Sigmoid colon (tissue), 7 donors: ENCODE measurements around the gene N4BP2L1. TPM values are rescaled to one million over a fixed set of nuclear protein-coding genes. Genes with fewer than 3 reads are reported as not detected.

Source experiments
- DNase-seq: peaks from one replicate; pipeline ENCODE4 v3.0.0-alpha.2; 2019
- H3K27ac ChIP-seq, 4 donors: fragments of 200-600 bp; sonication (generic); one replicate each; pipeline ENCODE4 v1.5.1; 2016 to 2019; ENCODE audit warnings: mild to moderate bottlenecking in 1 of 4
- H3K27me3 ChIP-seq, 3 donors: fragments of 200-600 bp; sonication (generic); one replicate each; pipeline ENCODE4 v1.5.1; 2019; ENCODE audit warnings: mild to moderate bottlenecking in 1 of 3
- H3K36me3 ChIP-seq, 4 donors: fragments of 200-600 bp; sonication (generic); one replicate each; pipeline ENCODE4 v1.5.1; 2016 to 2019
- H3K4me1 ChIP-seq, 4 donors: fragments of 200-600 bp; sonication (generic); one replicate each; pipeline ENCODE4 v1.5.1; 2017 to 2019
- H3K4me3 ChIP-seq, 4 donors: fragments of 200-600 bp; sonication (generic); one replicate each; pipeline ENCODE4 v1.5.1; 2017 to 2019; ENCODE audit warnings: mild to moderate bottlenecking in 2 of 4, moderate library complexity in 1 of 4
- H3K9me3 ChIP-seq, 4 donors: fragments of 200-600 bp in 3 of 4; sonication (generic) in 3 of 4; one replicate each; pipeline versions ENCODE4 v1.5.1 to v1.6.1; 2013 to 2019
- EP300 ChIP-seq, 4 donors: sonication (generic); formaldehyde crosslinking; IDR thresholded peaks; one replicate each; pipeline ENCODE4 v1.6.1; 2017; ENCODE audit warnings: antibody characterized with exemption in 4 of 4
- POLR2A ChIP-seq, 2 donors: fragments of 450-650 bp; IDR thresholded peaks; one replicate each; pipeline ENCODE4 v1.6.1; 2016; ENCODE audit warnings: antibody characterized with exemption in 2 of 2, mild to moderate bottlenecking in 2 of 2, moderate library complexity in 2 of 2
- POLR2AphosphoS5 ChIP-seq, 4 donors: sonication (generic); formaldehyde crosslinking; IDR thresholded peaks; one replicate each; pipeline ENCODE4 v1.6.1; 2017; ENCODE audit warnings: antibody characterized with exemption in 4 of 4
- WGBS, 2 donors: extraction: QIAGEN DNeasy Blood & Tissue Kit; methylation state at CpG; one replicate each; pipeline ENCODE4 v1.1.7; 2013; 5-methylcytosine and 5-hydroxymethylcytosine counted together
- intact Hi-C: fragments of 100-400 bp; cut with DNase I; formaldehyde crosslinking; loops from one replicate; pipeline ENCODE4 v1.15.1; 2023
- polyA plus RNA-seq, 3 donors: library from polyadenylated mRNA; stranded (reverse); fragments of 200-250 nt; gene quantifications; one replicate each; pipeline ENCODE4 v1.2.3, GENCODE V29; 2013
- total RNA-seq, 4 donors: library from RNA; depleted of rRNA; stranded (reverse); fragments of >200 nt; gene quantifications; one replicate each; pipeline ENCODE4 v1.1.0, GENCODE V29; 2016
- TF ChIP-seq, protein P1 (sequence below), 4 experiments: fragments of 450-650 bp in 3 of 4; fragments of 200-600 bp in 1 of 4; IDR thresholded peaks; one replicate each; pipeline ENCODE4 v1.5.1; 2016 to 2019; ENCODE audit warnings: antibody characterized with exemption in 4 of 4, mild to moderate bottlenecking in 3 of 4, moderate library complexity in 2 of 4
- donor health status: healthy with polysubstance abuse.
- donor health status: Bipolar disorder and iron deficiency.
- donor health status: healthy.

The N4BP2L1 gene
- total and polyA plus RNA-seq, 7 donors = 7.8 to 34.9 (median 17.7) TPM

DNA sequence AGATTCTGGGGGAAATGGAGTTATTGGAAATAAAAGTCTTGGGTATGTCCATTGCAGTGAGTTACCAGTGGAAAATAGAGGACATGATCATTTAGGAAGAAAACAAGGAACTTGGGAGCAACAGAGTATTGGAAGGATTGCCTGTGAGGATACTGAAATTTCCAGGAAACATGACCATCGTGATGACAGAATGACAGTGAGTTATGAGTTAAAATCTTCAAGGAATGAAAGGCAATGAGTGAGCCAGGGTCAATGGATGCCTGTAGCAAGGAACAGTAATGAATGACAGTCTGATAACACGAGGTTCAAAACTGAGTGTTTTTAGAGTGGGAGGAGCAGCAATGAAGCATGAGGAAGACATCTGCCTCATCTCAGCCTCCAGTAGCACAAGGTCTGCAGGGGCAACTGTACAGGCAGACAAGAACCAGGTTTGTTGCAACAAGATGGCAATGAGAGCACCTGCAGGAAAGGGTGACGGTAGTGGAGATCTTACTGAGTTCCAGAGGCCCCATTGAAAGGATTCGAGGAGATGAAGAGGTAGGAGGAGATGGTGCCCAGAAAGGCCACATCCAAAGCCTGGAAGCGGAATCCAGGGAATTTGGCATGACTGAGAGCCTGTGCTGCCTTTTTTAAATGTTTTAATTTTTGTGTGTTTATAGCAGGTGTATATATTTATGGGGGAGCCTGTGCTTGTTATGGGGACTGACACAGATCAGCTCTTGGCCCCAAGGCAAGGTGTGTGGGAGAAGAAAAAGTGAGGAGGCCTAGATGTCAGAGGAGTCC lies 43.9 kb downstream of the N4BP2L1 start:
- 89 to 90% methylated on average over 5 of the region's 5 CpGs for WGBS, 2 donors
- Histone ChIP-seq H3K4me3 (no peak overlapping the region), H3K9me3 (no peaks in the 10 kb centered on the region), H3K36me3 (no peaks in the 10 kb centered on the region), H3K27ac (no peak overlapping the region), H3K4me1 (no peaks in the 10 kb centered on the region), H3K27me3 (no peaks in the 10 kb centered on the region)
- intact Hi-C loops = loop anchor here (5.0 kb wide), 1 partner anchor 198 kb away; no protein-coding TSS in a partner anchor
- no peak for DNase-seq
- TF ChIP-seq POLR2A (IDR thresholded peaks at IDR 0.05) (no peak), EP300 (IDR thresholded peaks at IDR 0.05) (no peak), POLR2AphosphoS5 (IDR thresholded peaks at IDR 0.05) (no peak)
- TF ChIP-seq, protein P1, sequence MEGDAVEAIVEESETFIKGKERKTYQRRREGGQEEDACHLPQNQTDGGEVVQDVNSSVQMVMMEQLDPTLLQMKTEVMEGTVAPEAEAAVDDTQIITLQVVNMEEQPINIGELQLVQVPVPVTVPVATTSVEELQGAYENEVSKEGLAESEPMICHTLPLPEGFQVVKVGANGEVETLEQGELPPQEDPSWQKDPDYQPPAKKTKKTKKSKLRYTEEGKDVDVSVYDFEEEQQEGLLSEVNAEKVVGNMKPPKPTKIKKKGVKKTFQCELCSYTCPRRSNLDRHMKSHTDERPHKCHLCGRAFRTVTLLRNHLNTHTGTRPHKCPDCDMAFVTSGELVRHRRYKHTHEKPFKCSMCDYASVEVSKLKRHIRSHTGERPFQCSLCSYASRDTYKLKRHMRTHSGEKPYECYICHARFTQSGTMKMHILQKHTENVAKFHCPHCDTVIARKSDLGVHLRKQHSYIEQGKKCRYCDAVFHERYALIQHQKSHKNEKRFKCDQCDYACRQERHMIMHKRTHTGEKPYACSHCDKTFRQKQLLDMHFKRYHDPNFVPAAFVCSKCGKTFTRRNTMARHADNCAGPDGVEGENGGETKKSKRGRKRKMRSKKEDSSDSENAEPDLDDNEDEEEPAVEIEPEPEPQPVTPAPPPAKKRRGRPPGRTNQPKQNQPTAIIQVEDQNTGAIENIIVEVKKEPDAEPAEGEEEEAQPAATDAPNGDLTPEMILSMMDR (IDR thresholded peaks at IDR 0.05) = no peak

DNA sequence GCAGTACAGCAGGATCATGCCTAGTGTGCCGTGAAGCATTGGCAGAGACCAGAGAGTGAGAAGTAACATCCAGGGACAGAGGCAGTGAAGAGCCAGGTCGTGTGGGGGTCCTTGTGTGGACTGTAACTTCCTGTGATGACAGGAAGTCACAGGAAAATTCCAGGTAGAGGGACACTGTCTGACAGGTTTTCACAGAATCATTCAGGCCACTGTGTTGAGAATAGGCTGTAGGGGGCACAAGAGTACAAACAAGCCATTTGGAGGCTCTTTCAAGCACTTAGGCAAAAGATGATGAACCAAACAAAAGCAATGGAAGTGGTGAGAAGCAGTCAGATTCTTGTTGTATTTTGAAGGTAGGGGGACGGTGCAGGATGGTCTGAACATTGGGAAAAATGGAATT lies 46.4 kb downstream of the N4BP2L1 start:
- Histone ChIP-seq H3K9me3 (no peaks in the 10 kb centered on the region), H3K4me1 (no peaks in the 10 kb centered on the region), H3K4me3 (no peak overlapping the region), H3K36me3 (no peaks in the 10 kb centered on the region), H3K27me3 (no peaks in the 10 kb centered on the region), H3K27ac (no peak overlapping the region)
- DNase-seq = no peak
- intact Hi-C loops = loop anchor here (5.0 kb wide), 1 partner anchor 201 kb away; no protein-coding TSS in a partner anchor
- TF ChIP-seq, protein P1 (IDR thresholded peaks at IDR 0.05) = peak in 3 of 4 experiments; percentile 12 to 35 (median 20)
- no peak for TF ChIP-seq EP300 (IDR thresholded peaks at IDR 0.05)
- WGBS, 2 donors = 69 to 73% methylated on average over 3 of the region's 3 CpGs

DNA sequence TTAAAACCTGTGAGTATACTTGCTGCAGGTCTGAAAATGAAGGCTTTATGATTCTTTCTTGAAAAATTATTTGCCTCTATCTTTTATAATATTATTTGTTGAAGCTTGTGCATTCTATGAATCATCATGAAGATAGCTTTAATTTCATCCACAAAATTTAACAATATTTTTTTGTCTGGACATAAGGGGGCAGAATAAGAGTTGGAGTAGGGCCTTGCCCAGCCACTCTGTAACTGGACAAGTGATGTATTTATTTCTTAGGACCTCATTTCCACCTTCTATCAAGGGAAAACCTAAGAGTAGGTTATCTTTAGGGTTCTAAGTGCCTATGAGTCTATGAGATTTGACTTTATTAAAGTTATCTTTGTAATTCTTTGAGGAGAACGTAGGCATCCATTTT lies 49.9 kb downstream of the N4BP2L1 start:
- Histone ChIP-seq H3K9me3 (no peaks in the 10 kb centered on the region), H3K27me3 (no peaks in the 10 kb centered on the region), H3K4me1 (no peaks in the 10 kb centered on the region), H3K36me3 (no peaks in the 10 kb centered on the region), H3K27ac (no peak overlapping the region), H3K4me3 (no peak overlapping the region)
- WGBS, 2 donors = 90 to 99% methylated on average over 1 of the region's 1 CpG
- no peak for DNase-seq
- intact Hi-C loops = no loop called here
- no peak for TF ChIP-seq EP300 (IDR thresholded peaks at IDR 0.05)
- TF ChIP-seq, protein P1 (IDR thresholded peaks at IDR 0.05) = no peak
- no peak for TF ChIP-seq POLR2A (IDR thresholded peaks at IDR 0.05)
- no peak for TF ChIP-seq POLR2AphosphoS5 (IDR thresholded peaks at IDR 0.05)

DNA sequence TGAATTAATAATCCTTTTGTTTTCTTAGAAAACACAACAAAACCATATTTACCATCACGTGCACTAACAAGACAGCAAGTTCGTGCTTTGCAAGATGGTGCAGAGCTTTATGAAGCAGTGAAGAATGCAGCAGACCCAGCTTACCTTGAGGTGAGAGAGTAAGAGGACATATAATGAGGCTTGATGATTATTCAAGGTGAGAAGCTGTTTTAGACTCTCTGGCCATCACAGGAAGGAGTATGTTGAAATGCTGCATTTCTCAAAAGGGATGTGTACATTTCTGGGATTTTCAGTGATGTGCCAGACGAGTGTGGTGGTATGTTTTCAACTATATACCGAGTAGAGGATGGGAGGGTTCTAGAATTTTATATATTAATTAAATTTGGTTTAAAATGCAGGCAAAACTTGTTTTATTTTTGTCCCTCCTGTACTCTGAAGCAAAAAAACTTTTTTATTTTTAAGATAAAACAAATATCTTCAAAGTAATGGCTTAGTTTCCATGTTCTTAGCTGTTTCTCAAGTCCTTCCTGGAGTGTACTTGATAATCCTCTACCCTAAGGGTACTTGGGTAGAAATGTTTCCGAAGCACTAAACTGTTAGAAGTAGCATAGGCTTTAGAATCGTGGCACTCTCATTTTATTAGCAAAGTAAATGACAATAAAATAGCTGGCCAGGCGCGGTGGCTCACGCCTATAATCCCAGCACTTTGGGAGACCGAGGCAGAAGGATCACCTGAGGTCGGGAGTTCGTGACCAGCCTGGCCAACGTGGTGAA lies 51.1 kb downstream of the N4BP2L1 start:
- DNase-seq = no peak
- no peak overlapping the region for H3K4me3 ChIP-seq
- no peaks in the 10 kb centered on the region for H3K27me3 ChIP-seq
- H3K36me3 ChIP-seq = no peaks in the 10 kb centered on the region
- H3K27ac ChIP-seq = no peak overlapping the region
- intact Hi-C loops = no loop called here
- WGBS, 2 donors = 92 to 94% methylated on average over 13 of the region's 13 CpGs
- no peaks in the 10 kb centered on the region for H3K9me3 ChIP-seq
- H3K4me1 ChIP-seq = no peaks in the 10 kb centered on the region
- TF ChIP-seq EP300 (IDR thresholded peaks at IDR 0.05) (no peak), POLR2A (IDR thresholded peaks at IDR 0.05) (no peak), POLR2AphosphoS5 (IDR thresholded peaks at IDR 0.05) (no peak)
- TF ChIP-seq, protein P1 (IDR thresholded peaks at IDR 0.05) = no peak
